IMR-90 (cell line): ENCODE data around the gene SS18.

ENCODE experiments used
- BHLHE40 ChIP-seq: fragments of 150-350 bp; IDR thresholded peaks from 2 replicates; pipeline ENCODE4 v1.6.1; 2016; ENCODE audit warnings: mild to moderate bottlenecking, low read depth, low read length
- CEBPB ChIP-seq: IDR thresholded peaks from 2 replicates; pipeline ENCODE4 v1.6.1; 2012; ENCODE audit warnings: low read depth, low read length, improper control_type of control experiment
- FOS ChIP-seq: fragments of 150-350 bp; IDR thresholded peaks from 2 replicates; pipeline ENCODE4 v1.6.1; 2016; ENCODE audit warnings: low read depth, low read length
- MAFK ChIP-seq: IDR thresholded peaks from 2 replicates; pipeline ENCODE4 v1.6.1; 2012; ENCODE audit warnings: low read depth, low read length, improper control_type of control experiment
- MAZ ChIP-seq: IDR thresholded peaks from 2 replicates; pipeline ENCODE4 v1.6.1; 2012; ENCODE audit warnings: low read depth, mild to moderate bottlenecking, low read length, improper control_type of control experiment, moderate library complexity, borderline replicate concordance
- MXI1 ChIP-seq: IDR thresholded peaks from 2 replicates; pipeline ENCODE4 v1.6.1; 2012; ENCODE audit warnings: low read depth, mild to moderate bottlenecking, low read length, moderate library complexity, borderline replicate concordance
- POLR2A ChIP-seq: IDR thresholded peaks from 2 replicates; pipeline ENCODE4 v1.6.1; 2012; ENCODE audit warnings: mild to moderate bottlenecking, low read depth, low read length
- RAD21 ChIP-seq: IDR thresholded peaks from 2 replicates; pipeline ENCODE4 v1.6.1; 2012; ENCODE audit warnings: low read length, improper control_type of control experiment
- RCOR1 ChIP-seq: IDR thresholded peaks from 2 replicates; pipeline ENCODE4 v1.6.1; 2012; ENCODE audit warnings: mild to moderate bottlenecking, low read length, improper control_type of control experiment; ENCODE audit not compliant: insufficient replicate concordance
- RFX5 ChIP-seq: IDR thresholded peaks from 2 replicates; pipeline ENCODE4 v1.8.0; 2012; ENCODE audit warnings: low read depth, mild to moderate bottlenecking, low read length, moderate library complexity
- SMC3 ChIP-seq: fragments of 150-350 bp; IDR thresholded peaks from 2 replicates; pipeline ENCODE4 v1.6.1; 2016; ENCODE audit warnings: low read depth, mild to moderate bottlenecking, antibody characterized with exemption, low read length, moderate library complexity
- TF ChIP-seq, protein P1 (sequence below): conservative IDR thresholded peaks from 2 replicates; pipeline ENCODE4 v1.5.1; 2012; ENCODE audit warnings: mild to moderate bottlenecking, low read depth, low read length, improper control_type of control experiment
- TF ChIP-seq, protein P2 (sequence below): fragments of 150-350 bp; IDR thresholded peaks from 2 replicates; pipeline ENCODE4 v1.6.1; 2016; ENCODE audit warnings: low read depth, mild to moderate bottlenecking, low read length, moderate library complexity, borderline replicate concordance
- TF ChIP-seq, protein P3 (sequence below): fragments of 150-350 bp; IDR thresholded peaks from 2 replicates; pipeline ENCODE4 v1.6.1; 2017; ENCODE audit warnings: mild to moderate bottlenecking, antibody characterized with exemption, low read length, low read depth

DNA sequence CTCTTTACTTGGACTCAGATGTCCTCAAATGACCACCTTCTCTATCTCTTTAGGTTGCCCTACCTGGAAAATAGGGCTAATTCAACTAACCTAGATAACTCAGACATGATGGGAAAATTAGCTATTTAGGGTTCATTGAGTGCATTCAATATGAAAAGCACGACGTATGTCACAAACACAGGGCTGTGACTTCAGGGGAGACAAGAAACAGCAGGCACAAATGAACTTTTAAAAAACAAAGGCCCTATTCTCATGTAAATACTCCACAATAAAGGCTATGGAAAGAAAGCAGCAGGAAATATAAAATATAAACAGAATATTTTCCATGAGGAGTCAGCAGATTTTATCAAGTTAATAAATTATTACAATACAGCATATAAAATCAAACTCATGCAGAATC lies 97.8 kb downstream of the SS18 start:
- TF ChIP-seq MAZ (no peak), FOS (no peak), POLR2A (no peak), RAD21 (no peak), MAFK (no peak), CEBPB (no peak), RFX5 (no peak), SMC3 (no peak), MXI1 (no peak), BHLHE40 (no peak), RCOR1 (no peak)
- TF ChIP-seq, protein P1, sequence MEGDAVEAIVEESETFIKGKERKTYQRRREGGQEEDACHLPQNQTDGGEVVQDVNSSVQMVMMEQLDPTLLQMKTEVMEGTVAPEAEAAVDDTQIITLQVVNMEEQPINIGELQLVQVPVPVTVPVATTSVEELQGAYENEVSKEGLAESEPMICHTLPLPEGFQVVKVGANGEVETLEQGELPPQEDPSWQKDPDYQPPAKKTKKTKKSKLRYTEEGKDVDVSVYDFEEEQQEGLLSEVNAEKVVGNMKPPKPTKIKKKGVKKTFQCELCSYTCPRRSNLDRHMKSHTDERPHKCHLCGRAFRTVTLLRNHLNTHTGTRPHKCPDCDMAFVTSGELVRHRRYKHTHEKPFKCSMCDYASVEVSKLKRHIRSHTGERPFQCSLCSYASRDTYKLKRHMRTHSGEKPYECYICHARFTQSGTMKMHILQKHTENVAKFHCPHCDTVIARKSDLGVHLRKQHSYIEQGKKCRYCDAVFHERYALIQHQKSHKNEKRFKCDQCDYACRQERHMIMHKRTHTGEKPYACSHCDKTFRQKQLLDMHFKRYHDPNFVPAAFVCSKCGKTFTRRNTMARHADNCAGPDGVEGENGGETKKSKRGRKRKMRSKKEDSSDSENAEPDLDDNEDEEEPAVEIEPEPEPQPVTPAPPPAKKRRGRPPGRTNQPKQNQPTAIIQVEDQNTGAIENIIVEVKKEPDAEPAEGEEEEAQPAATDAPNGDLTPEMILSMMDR: no peak
- TF ChIP-seq, protein P2, sequence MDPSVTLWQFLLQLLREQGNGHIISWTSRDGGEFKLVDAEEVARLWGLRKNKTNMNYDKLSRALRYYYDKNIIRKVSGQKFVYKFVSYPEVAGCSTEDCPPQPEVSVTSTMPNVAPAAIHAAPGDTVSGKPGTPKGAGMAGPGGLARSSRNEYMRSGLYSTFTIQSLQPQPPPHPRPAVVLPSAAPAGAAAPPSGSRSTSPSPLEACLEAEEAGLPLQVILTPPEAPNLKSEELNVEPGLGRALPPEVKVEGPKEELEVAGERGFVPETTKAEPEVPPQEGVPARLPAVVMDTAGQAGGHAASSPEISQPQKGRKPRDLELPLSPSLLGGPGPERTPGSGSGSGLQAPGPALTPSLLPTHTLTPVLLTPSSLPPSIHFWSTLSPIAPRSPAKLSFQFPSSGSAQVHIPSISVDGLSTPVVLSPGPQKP: no peak
- TF ChIP-seq, protein P3, sequence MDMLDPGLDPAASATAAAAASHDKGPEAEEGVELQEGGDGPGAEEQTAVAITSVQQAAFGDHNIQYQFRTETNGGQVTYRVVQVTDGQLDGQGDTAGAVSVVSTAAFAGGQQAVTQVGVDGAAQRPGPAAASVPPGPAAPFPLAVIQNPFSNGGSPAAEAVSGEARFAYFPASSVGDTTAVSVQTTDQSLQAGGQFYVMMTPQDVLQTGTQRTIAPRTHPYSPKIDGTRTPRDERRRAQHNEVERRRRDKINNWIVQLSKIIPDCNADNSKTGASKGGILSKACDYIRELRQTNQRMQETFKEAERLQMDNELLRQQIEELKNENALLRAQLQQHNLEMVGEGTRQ: no peak
